ENCODE data around the gene KIF20B.
"Not testable (repeated sequence)": the region's sequence is repeated elsewhere in the genome, so short reads cannot be mapped to it uniquely, and the experiment has no call there.

KIF20B gene

GRCh38 chr10:89773081-89773480, 71.7 kb downstream of the KIF20B start:
- no peak for DNase-seq (ENCODE audit: low read depth, low spot score)

DNA sequence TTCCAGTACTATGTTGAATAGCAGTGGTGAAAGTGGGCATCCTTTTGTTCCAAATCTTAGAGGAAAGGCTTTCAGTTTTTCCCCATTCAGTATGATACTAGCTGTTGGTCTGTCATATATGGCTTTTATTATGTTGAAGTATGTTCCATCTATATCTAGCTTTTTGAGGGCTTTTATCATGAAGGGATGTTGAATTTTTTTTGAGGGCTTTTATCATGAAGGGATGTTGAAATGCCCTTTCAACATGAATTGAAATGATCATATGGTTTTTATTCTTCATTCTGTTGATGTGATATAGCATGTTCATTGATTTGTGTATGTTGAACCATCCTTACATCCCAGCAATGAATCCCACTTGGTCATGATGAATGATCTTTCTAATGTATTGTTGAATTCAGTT, 75.3 kb downstream of the KIF20B start:
- DNase-seq (ENCODE audit: low read depth, low spot score), result no peak

GRCh38 chr10:89782470-89782869, 81.1 kb downstream of the KIF20B start:
- no peak for DNase-seq (ENCODE audit: low read depth, low spot score)

GRCh38 chr10:89783406-89783805, 82.0 kb downstream of the KIF20B start:
- DNase-seq (ENCODE audit: low read depth, low spot score), result no peak

DNA sequence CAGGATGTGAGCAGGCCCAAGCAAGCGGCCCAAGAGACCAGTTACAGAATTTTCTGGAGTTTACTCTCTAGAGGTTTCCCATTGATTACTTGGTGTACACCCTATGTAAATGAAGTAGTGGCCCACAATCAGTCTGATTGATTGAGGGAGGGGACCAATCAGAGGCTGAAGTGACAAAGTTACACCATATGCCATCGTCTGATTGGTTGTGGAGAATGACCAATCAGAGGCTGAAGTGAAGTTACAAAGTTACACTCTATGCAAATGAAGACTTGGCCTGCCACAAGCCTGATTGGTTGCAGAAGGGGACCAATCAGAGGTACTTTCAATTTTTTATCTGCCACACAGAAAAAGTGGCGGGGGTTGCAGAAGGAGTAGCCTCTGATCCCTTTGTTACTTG, 83.7 kb downstream of the KIF20B start:
- DNase-seq (ENCODE audit: low read depth, low spot score), result no peak

DNA sequence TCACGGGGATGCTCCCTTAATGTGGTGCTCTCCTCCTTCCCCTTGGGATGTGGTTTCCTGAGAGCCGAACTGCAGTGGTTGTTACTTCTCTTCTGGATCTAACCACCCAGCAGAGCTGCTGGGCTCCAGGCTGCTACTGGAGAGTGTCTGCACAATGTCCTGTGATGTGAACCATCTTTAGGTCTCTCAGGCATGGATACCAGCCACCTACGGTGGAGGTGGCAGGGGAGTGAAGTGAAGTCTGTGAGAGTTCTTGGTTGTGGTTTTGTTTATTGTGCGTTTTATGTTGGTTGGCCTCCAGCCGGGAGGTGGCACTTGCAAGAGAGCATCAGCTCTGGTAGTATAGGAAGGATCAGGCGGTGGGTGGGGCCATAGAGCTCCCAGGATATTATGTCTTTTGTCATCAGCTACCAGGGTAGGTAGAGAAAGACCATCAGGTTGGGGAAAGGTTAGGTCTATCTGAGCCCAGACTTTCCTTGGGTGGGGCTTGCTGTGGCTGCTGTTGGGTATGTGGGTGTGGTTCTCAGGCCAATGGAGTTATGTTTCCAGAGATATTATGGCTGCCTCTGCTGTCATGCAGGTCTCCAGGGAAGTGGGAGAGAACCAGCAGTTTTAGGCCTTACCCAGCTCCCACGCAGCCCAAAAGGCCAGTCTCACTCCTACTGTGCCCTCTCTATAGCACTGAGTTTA, 87.9 kb downstream of the KIF20B start:
- DNase-seq (ENCODE audit: low read depth, low spot score), result no peak

GRCh38 chr10:89792187-89792586, 90.8 kb downstream of the KIF20B start:
- DNase-seq (ENCODE audit: low read depth, low spot score), result no peak

- DNase-seq (ENCODE audit: low read depth, low spot score), result peak; percentile 45
Measured at GRCh38 chr10:89793649-89794254, 92.4 kb downstream of the KIF20B start.

DNA sequence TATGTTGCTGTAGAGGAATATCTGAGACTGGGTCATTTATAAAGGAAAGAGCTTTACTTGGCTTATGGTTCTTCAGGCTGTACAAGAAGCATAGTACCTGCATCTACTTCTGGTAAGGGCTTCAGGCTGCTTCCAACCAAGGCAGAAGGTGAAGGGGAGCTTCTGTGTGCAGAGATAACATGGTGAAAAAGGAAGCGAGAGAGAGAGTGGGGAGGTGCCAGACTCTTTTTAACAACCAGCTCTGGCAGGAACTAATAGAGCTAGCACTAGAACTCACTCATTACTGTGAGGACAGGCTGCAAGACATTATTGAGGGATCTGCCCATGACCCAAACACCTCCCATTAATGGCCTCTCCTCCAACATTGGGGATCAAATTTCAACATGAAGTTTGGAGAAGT, 94.5 kb downstream of the KIF20B start:
- DNase-seq (ENCODE audit: low read depth, low spot score), result no peak

DNA sequence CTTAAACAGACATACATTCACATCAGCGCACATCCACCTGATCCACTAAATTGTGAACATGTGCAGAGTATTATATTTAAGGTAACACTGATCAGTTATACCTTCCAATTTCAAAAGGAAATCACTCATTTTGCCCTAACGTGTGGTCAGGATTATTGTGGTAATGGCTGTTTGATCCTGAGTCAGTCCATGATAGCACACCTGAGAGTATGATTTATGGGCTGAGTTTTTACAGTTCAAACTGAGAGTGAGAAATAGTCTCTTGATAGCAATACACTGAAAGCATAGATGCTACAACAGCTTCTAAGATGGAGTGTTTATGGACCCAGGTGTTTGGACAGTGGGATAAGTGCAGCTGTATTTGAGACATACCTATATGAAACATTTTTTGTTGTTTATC, 96.7 kb downstream of the KIF20B start:
- DNase-seq (ENCODE audit: low read depth, low spot score), result no peak

DNA sequence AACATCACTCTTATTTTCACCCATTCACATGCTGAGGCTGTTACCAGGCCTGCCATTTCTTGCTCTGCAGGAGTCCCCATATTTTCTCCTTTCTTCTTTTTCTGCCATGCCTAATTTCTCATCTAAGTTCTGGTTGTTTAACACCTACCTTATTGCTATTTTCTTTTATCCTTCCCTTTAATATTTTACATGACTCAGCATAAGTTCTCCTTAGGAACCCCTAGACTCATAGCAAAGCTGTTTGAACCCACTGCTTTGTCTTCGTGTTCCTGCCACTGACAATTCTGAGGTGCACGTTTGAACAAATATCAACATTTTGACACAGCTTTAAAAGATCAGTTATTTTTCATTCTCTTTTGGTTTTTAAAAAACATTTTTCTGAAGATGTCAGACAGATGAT, 98.2 kb downstream of the KIF20B start:
- no peak for DNase-seq (ENCODE audit: low read depth, low spot score)

DNA sequence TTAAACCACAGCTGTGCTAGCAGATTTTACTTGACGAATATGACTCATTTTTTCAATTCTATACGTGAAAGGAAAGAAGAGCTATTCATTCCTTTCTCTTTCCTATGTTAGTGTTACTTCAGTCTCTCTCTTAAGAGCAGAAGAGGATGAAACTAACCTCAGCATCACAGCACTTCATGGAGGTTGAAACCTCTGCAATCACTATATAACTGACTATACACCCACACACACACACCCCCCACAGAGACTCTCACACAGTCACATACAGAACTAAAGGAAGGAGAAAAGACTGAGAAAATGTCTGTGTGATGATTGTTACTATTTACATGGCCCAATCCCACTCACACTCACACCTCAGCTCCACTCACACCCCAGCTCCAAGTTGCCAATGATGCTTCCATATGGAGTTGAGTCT, 104.2 kb downstream of the KIF20B start:
- no peak for DNase-seq (ENCODE audit: low read depth, low spot score)

- no peak for DNase-seq (ENCODE audit: low read depth, low spot score)
Measured at GRCh38 chr10:89808842-89809241, 107.5 kb downstream of the KIF20B start.

- no peak for DNase-seq (ENCODE audit: low read depth, low spot score)
Measured at GRCh38 chr10:89809766-89810165, 108.4 kb downstream of the KIF20B start.

- no peak for DNase-seq (ENCODE audit: low read depth, low spot score)
Measured at GRCh38 chr10:89810908-89811525, 109.6 kb downstream of the KIF20B start.

DNA sequence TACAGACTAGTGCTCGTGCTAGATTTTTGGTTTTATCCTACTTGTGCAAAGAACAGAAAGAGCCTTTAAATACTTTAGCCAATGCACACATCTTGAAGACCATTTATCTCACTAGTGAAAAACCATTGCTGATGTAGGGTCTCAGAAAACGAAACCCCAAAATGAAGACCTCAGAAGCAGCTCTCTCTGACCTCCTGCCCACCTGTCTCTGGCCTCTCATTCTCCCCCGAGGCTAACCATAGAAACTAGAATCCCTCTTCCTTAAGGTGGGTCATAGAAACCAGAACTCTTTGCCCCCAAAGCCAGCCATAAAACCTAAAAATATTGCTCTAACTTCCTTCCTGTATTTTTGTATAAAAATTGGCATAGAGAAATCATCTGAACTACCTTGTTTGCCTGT, 112.2 kb downstream of the KIF20B start:
- no peak for DNase-seq (ENCODE audit: low read depth, low spot score)

DNA sequence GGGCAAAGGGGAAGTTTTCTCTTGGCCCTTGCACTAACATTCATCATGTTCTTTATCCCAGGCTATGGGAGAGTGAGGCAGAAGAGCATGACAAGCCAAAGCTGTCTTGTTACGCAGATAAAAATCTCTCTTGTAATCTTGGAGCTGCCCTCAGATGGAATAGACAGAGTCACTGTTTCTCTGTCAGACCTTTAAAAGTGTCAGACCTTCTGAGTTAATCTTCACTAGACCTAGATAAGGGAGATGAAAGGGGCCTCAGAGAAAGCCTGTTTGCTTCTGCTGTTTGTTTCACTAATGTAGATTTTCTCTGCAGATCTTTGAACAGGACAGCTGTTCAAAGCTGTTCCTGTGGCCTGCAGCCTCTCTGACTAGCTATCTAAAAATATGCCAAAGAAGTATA, 112.9 kb downstream of the KIF20B start:
- no peak for DNase-seq (ENCODE audit: low read depth, low spot score)

DNA sequence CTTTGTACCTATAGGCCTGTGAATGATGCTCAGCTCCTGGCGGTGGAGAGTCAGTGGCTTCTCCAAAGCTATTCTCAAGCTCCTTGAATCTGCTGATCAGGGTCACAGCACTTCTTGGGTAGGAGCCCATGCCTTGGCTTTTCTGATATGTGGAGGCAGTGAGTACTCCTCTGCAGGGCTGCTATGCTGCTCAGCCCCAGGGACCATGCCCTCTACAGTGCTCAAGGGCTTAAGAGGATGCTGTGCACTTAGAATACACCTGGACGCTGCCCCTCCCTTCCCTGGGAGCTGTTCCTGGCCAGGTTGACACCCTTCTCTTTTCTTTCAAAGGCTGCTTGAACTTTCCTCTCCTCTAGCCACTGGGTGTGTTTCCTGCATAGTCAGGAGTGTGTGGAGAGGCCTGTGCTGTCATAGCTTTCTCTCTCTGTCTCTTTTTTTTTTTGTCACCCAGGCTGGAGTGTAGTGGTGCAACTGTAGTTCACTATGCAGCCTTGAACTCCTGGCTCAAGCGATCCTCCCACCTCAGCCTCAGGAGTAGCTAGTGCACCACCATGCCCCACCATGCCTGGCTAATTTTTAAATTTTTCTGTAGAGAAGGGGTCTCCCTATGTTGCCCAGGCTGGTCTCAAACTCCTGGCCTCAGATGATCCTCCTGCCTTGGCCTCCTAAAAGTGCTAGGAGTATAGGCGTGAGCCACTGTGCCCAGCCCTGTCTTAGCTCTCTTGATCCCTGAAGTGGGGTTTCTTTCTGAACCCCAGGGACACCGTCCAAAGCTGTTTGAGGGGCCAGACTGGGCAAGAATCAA, 113.9 kb downstream of the KIF20B start:
- no peak for DNase-seq (ENCODE audit: low read depth, low spot score)

GRCh38 chr10:89819008-89819407, 117.6 kb downstream of the KIF20B start:
- not testable (repeated sequence) for DNase-seq (ENCODE audit: low read depth, low spot score)

Measured in smooth muscle cell of the brain vasculature (primary cell).